ENCODE data around the gene SLC44A5.
"Not testable (repeated sequence)": the region's sequence is repeated elsewhere in the genome, so short reads cannot be mapped to it uniquely, and the experiment has no call there.

The SLC44A5 gene

DNA sequence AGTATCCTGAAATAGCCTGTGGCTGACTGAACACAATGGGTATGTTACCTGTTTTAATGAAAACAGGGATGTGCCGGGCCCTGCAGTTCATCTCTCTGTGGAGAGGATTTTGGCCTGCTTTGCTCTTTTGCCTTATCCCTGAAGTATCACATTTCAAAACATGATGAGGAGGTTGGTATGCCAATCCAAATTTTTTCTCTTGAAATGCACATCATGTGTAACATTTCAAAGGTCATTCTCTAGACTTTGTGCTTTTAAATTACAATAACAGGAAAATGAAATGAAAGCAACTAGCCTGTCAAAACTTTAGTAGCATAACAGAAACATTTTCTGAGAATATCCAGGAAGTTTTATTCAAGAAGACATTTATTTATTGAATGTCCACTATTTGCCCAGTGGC lies 118.9 kb downstream of the SLC44A5 start:
- TF ChIP-seq CTCF (IDR thresholded peaks at IDR 0.05; ENCODE audit: low read depth, low read length) (no peak), MYC (IDR thresholded peaks at IDR 0.05; ENCODE audit: low read depth, low read length) (no peak), POLR2A (IDR thresholded peaks at IDR 0.05; ENCODE audit: extremely low read depth, insufficient read length) (no peak)
- TF ChIP-seq, protein P1, sequence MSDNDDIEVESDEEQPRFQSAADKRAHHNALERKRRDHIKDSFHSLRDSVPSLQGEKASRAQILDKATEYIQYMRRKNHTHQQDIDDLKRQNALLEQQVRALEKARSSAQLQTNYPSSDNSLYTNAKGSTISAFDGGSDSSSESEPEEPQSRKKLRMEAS (IDR thresholded peaks at IDR 0.05; ENCODE audit: low read depth, low read length), result no peak
- DNase-seq (ENCODE audit: low read depth), result no peak
- H3K4me3 ChIP-seq (ENCODE audit: low read depth, low read length), result no peak overlapping the region

GRCh38 chr1:75487399-75487798 lies 123.5 kb downstream of the SLC44A5 start:
- no peak overlapping the region for H3K4me3 ChIP-seq (ENCODE audit: low read depth, low read length)
- DNase-seq (ENCODE audit: low read depth), result no peak
- TF ChIP-seq CTCF (IDR thresholded peaks at IDR 0.05; ENCODE audit: low read depth, low read length) (no peak), MYC (IDR thresholded peaks at IDR 0.05; ENCODE audit: low read depth, low read length) (no peak), POLR2A (IDR thresholded peaks at IDR 0.05; ENCODE audit: extremely low read depth, insufficient read length) (no peak)
- TF ChIP-seq, protein P1 (IDR thresholded peaks at IDR 0.05; ENCODE audit: low read depth, low read length), result no peak

- no peak for DNase-seq (ENCODE audit: low read depth)
- TF ChIP-seq, protein P1 (IDR thresholded peaks at IDR 0.05; ENCODE audit: low read depth, low read length), result no peak
- TF ChIP-seq MYC (IDR thresholded peaks at IDR 0.05; ENCODE audit: low read depth, low read length) (no peak), CTCF (IDR thresholded peaks at IDR 0.05; ENCODE audit: low read depth, low read length) (no peak), POLR2A (IDR thresholded peaks at IDR 0.05; ENCODE audit: extremely low read depth, insufficient read length) (no peak)
- no peak overlapping the region for H3K4me3 ChIP-seq (ENCODE audit: low read depth, low read length)
These were observed 126.1 kb downstream of the SLC44A5 start for GRCh38 chr1:75484789-75485188.

DNA sequence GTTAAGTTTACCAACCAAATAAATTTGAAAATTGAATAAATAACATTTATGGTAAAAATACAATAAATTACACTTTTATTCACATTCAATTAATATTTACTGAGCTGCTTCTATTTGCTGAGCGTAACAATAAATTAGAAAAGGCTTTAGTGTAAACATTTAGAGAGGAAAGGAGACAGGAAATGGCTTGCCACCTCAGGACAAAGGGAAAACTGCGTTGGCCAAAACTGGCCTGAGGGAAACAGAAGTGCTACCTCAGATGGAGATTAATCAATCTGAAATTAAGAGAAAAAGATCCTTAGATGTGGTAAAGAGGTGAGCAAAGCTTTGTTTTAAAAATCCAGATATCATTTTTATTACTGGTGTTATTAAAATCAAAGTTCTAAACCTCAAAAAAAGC lies 128.0 kb downstream of the SLC44A5 start:
- H3K4me3 ChIP-seq (ENCODE audit: low read depth, low read length), result no peak overlapping the region
- no peak for DNase-seq (ENCODE audit: low read depth)
- TF ChIP-seq POLR2A (IDR thresholded peaks at IDR 0.05; ENCODE audit: extremely low read depth, insufficient read length) (no peak), MYC (IDR thresholded peaks at IDR 0.05; ENCODE audit: low read depth, low read length) (no peak), CTCF (IDR thresholded peaks at IDR 0.05; ENCODE audit: low read depth, low read length) (no peak)
- TF ChIP-seq, protein P1 (IDR thresholded peaks at IDR 0.05; ENCODE audit: low read depth, low read length), result no peak

DNA sequence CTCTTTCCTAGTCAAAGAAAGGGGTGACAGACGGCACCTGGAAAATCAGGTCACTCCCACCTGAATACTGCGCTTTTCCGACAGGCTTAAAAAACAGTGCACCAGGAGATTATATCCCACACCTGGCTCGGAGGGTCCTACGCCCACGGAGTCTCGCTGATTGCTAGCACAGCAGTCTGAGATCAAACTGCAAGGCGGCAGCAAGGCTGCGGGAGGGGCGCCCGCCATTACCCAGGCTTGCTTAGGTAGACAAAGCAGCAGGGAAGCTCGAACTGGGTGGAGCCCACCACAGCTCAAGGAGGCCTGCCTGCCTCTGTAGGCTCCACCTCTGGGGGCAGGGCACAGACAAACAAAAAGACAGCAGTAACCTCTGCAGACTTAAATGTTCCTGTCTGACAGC lies 134.4 kb downstream of the SLC44A5 start:
- DNase-seq (ENCODE audit: low read depth); H3K4me3 ChIP-seq (ENCODE audit: low read depth, low read length): not testable (repeated sequence)

GRCh38 chr1:75475696-75476095 lies 135.2 kb downstream of the SLC44A5 start:
- TF ChIP-seq, protein P1 (IDR thresholded peaks at IDR 0.05; ENCODE audit: low read depth, low read length), result no peak
- TF ChIP-seq CTCF (IDR thresholded peaks at IDR 0.05; ENCODE audit: low read depth, low read length), result no peak
- TF ChIP-seq POLR2A (IDR thresholded peaks at IDR 0.05; ENCODE audit: extremely low read depth, insufficient read length), result no peak
- TF ChIP-seq MYC (IDR thresholded peaks at IDR 0.05; ENCODE audit: low read depth, low read length), result no peak
- H3K4me3 ChIP-seq (ENCODE audit: low read depth, low read length), result no peak overlapping the region
- no peak for DNase-seq (ENCODE audit: low read depth)
